CD4-positive, alpha-beta T cell treated with Interferon alpha-2 for 1 hour (primary cell): ENCODE results near the gene MROH8.
A peak's percentile ranks its signal among the peaks of the same experiment; 100 is the strongest.
"Not testable (repeated sequence)": the region's sequence is repeated elsewhere in the genome, so short reads cannot be mapped to it uniquely, and the experiment has no call there.

ENCODE experiments used
- DNase-seq, 2 donors: peaks; one replicate each; pipeline ENCODE4 v3.0.0-alpha.2; 2020 to 2022

MROH8 gene

DNA sequence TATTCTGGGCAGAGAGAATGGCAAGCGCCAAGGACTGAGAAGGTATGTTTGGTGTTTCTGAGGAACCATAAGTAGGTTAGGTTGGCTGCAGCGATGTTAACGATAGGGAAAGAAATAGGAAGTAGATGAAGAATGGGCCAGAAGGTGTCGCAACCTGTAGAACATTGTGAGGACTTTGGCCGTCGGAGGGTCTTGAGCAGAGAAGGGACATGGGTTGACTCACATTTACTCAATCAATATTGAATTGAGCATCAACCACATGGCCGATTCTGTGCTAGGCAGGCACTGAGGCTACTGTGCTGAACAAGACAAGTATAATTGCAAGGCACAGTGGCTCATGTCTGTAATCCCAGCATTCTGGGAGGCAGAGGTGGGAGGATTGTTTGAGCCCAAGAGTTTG lies 27.1 kb downstream of the MROH8 start:
- no peak for DNase-seq

GRCh38 chr20:37151529-37151928 lies 27.8 kb downstream of the MROH8 start:
- DNase-seq = no peak

- not testable (repeated sequence) for DNase-seq
Measured at GRCh38 chr20:37150864-37151263, 28.5 kb downstream of the MROH8 start.

DNA sequence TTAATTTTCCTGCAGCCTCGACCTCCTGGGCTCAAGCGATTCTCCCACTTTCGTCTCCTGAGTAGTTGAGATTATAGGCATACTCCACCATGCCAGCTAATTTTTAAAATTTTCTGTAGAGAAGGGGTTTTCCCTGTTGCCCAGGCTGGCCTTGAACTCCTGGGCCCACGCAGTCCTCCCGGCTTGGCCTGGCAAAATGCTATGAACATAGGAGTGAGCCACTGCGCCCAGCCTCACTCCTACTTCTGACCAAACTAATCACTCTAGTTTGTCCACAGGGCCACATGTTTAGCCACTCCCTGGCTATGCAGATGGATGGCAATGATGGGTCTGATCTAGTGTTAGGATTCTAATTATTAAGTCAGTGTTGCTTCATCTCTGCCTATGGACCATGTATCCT lies 32.1 kb downstream of the MROH8 start:
- DNase-seq = no peak

DNA sequence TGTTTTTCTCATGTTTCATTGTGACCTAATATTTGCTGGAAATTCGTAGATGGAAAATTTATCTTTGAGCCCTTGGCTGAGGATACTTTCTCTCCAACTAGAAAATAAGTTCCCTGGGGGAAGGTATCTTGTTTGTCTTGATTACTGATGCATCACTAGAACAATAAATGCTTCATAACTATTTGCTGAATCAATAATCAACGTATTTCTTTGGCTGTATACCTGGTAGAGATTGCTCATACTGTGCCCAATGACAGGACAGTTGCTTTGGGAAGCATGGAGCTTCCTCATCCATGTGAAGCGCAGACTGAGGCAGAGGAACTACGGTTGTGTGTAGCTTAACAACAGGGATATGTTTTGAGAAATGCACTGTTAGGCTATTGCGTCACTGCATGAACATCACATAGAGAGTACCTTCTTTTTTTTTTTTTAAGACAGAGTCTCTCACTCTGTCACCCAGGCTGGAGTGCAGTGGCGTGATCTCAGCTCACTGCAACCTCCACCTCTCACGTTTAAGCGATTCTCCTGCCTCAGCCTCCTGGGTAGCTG lies 34.4 kb downstream of the MROH8 start:
- no peak for DNase-seq

DNA sequence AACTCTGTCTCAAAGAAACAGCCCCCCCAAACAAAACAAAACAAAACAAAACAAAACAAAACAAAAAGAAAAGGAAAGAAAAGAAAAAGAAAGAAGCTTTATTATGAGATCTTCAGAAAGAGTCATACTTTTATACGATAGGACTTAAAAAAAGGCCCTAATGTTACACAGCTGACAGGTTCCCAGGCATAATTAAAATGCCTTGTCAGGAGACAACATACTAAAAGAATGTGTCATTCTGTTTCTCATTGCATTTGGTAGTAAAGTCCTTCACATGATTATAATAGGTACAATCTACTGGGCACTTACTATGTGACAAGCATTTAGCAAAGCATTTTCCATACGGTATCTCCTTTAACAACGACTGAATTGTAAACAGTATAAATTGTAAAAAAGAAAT lies 36.6 kb downstream of the MROH8 start:
- DNase-seq = no peak

DNA sequence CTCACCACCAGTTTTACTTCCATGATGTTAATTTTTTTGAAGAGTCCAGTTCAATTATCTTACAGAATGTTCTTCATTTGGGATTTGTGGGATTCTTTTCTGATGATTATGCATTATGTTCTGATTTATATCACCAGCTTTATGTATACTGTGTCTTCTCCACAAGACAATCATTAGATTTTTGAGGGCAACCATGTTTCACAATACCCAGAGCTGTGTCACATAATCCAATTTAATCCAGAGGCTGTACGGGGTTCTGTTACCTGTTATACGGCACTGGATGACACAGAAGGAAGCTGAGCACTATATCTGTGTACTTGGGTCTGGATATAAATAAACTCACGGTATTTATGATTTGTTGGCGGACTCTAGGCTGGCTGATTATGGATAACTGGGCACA lies 41.8 kb downstream of the MROH8 start:
- DNase-seq = no peak

DNA sequence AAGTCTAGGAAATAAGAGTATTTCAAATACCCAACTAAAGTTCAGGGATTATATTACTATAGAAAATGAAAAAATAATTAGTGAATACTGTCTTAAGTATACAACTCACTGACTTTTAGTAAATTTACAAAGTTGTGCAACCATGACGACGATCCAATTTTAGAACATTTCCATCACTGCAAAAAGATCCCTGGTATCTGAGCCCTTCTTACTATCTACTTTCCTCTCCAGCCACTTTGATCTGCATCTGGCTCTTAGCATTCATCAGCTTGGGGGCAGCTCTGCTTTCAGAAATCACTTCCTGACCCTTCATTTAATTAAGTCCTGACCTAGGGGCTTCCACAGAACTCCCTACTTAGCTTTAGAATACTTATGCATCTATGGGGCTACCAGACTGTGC lies 45.4 kb downstream of the MROH8 start:
- no peak for DNase-seq

DNA sequence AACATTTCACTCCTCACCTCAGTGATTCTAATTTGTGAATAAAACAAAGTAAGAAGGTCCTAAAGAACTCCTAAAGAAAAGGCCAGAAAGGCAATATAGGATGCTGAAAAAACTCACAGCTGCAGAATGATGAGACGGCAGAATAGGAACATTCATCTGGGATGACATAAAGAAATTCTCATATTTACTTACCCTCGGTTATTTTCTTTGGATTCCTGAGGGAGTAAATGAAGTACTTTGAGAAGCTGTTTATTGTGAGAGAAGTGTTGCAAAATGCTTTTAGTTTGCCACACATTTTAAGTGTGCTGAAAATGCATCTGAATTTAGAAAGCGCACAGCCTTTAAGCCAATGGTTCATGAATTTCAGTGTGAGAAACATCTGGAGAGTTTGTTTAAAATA lies 47.9 kb downstream of the MROH8 start:
- DNase-seq = no peak

- DNase-seq = no peak
Measured at GRCh38 chr20:37128803-37129202, 50.5 kb downstream of the MROH8 start.

- not testable (repeated sequence) for DNase-seq
Measured at GRCh38 chr20:37126290-37126689, 53.1 kb downstream of the MROH8 start.

- peak in 1 of 2 donors; percentile 44 for DNase-seq
Measured at GRCh38 chr20:37123441-37123840, 55.9 kb downstream of the MROH8 start.

DNA sequence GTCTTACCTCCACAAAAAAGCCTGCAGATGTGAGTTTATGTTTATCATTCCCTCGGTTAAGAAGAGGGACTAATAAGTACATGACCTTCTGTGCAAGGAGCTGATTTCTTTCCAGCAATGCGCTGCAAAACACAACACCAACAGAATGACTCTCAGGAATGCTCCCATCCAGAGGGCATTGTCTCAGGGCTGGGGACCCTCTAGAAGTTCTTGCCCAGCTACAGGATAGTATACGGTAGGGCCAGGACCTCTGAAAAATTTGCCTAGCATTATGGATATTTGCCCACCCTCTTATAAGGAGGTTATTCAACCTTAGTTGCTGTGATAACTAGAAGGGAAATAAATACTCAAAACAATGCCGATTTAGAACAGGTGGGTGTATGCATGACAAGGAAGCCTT lies 58.9 kb downstream of the MROH8 start:
- DNase-seq = no peak

DNA sequence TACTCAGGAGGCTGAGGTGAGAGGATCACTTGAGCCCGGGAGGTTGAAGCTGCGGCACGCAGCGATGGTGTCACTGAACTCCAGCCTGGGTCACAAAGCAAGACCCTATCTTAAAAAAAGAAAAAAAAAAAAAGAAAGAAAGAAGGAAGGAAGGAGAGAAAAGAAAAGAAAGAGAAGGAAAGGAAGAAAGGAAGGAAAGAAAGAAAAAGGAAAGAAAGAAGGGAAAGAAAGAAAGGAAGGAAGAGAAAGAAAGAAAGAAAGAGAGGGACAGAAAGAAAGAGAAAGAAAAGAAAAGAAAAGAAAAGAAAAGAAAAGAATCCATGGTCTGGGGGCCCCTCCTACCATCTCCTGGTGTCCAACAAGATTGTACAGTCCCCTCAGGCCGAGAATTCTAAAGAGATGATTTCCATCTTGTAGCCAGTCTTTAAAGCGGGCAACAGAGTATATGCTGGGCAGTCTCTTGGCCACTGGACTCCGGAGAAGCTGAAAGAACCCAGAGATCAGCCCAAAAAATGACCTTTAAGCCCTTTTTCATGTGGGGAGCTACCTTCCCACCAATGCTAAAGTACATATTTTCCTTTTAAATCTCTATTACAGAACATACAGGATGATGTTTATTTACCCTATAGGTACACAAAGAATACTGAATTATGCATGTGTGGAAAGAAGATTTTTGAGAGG lies 59.9 kb downstream of the MROH8 start:
- no peak for DNase-seq

GRCh38 chr20:37114012-37114411 lies 65.3 kb downstream of the MROH8 start:
- no peak for DNase-seq

DNA sequence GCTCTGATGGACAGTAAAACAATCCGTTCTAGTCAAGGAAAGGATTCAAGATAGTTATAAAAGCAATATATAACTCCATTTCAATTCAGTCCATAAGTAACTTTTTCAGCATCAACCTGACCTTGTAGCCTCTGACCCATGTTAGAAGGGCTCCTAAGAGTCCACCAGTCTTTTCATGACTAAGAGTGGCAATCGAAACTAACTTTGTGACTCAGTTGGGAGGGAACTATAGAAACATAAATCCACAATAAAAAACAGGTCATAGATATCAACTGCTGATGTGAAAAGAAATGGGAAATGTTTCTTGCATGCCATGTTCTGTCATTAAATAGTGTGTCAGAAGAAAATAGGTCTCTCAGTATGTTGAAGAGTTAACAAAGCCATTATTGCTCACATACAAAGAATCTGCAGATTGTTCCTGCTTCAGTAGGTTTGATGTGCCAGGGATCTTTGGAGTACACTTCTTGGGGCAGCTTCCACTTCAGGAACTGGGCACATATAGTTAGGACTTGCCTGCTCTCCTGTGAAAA lies 67.4 kb downstream of the MROH8 start:
- no peak for DNase-seq

DNA sequence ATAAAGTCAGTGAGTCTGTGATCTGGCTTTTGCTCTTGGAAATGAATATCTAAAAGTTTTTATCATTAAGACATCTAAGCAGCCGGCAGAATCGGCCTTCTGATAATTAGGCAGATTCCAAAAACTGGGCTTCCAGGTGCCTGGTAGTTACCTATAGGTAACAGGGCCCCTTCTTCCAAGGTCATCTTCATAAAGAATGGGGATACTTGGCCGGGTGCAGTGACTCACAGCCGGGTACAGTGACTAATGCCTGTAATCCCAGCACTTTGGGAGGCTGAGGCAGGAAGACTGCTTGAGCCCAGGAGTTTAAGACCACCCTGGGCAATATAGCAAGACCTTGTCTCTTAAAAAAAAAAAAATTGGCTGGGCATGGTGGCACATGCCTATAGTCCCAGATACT lies 70.7 kb downstream of the MROH8 start:
- DNase-seq = no peak

DNA sequence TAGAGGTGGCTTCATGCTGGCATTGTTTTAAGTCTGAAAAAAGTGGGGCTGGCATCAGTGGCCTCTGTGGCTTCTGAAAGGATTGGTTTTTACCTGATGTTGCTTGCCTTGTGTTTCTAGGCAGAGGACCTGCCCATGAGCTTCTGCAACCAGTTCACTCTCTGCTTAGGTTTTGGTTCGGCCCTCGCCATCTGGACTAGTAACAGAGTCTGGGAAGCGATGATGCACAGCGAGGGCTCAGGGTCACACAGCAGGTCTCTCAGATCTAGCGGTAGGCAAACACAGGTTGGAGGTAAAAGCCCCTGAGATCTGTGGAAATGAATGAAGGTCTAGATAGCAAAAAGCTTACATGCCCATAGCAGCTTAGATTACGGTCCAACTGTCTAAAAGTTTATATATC lies 76.8 kb downstream of the MROH8 start:
- no peak for DNase-seq

DNA sequence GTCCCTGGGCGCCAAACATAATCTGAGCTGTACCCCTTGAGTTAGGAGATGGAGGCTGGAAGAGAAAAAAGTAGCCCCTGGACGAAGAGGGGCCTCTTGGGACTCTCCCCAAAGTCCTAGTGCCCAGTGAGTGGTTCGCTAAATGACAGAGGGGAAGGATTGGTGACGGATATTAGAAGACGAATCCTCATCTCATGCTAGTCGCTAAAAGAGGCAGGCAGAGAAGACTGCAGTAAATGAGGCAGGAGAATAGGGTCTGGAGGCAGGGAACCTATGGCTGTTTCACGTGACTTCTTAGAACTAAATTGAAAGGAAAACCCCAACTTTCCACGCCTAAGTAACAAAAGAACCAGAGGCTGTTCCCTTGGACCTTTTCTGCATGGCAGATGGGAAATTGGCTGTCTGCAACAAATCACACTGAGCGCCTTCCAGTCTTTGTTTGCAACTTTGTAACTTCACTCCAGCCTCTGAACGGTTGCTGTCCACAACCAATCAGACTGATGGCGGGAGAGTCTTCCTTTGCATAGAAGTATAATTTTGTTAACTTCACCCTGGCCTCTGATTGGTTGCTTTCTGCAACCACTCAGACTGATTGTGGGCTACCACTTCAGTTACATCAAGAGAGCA lies 82.8 kb downstream of the MROH8 start:
- DNase-seq = no peak

DNA sequence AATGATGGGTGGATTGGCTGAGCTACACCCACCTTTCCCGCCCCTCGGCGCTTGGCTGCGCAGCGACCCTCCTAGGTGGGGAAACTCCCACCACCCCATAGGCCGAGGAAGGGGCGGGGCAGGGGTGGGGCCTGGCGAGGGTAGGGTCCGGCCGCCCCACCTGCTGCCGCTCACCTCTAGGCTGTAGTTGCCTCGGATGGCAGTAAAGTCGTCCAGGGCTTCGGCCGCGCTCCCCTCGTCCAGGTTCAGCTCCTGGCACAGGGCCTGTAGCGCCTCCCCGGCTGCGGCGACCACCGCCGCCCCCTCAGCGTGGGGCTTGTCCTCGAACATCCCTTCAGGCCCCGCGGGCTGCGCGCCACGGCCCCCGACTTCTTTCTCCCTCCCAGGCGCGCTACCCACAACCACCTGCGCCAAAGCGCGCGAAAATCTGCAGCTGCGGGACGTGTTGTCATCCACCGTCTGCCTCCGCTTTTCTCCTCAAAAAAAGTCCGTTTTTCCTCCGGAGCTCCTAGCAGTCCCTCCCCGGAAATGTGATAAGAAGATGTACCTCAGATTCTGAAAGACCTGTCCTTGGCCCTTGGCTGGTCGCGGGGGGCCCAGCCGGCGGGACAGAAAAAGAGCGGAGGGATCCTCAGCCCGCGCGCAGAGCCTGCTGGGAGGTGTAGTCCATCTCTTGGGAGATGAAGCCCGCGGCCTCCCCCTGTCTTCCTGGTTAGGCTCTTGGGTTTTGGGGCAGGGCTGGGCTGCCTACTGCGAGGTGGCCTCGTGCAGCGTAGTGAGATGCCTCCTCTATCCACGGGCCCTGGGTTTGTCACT lies 83.5 kb downstream of the MROH8 start, which contains the start of gene RBL1:
Gene RBL1 (minus strand): TSS at position 399 of the 816 bp plus-strand sequence. CDS start 69 bp downstream, at position 330.
- peak; percentile 85 to 90 for DNase-seq

DNA sequence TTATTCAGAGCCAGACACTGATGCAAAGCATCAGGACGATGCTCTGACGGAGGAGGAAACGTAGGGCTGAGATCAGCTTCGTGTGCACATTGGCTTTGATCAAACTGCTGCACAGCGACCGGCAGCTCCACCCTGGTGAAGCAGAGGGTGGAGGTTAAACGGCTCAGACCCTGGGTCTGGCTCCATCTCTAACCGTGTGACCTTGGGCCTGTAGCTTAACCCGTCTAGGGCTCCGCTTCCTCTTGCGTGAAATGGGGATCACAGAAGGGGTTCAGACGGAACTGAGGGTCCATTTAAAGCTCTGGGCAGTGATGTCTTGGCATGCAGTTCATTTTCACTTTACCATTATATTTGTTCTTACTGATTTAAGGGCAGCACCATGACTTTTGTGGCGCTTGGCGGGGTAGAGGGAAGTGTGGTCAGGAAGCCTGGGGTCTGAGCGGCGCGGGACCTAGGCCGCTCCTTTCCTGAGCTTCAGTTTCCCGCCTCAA lies 84.2 kb downstream of the MROH8 start:
- peak; percentile 36 to 65 for DNase-seq

DNA sequence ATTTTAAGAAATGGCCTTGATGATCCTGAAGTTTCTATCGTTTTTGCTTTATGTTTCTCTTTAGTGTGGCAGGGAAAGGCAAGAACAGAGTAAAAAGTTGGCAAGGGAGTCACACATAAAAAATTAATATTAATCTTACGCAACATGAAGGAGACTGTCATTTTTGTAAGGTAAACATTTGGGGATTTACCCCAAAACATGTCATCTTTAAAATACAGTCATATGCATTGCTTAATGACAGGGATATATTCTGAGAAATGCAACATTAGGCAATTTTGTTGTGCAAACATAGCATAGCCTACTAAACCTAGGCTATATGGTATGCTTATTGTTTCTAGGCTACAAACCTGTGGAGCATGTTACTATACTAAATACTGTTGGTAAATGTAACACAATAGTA lies 88.9 kb downstream of the MROH8 start:
- DNase-seq = no peak

DNA sequence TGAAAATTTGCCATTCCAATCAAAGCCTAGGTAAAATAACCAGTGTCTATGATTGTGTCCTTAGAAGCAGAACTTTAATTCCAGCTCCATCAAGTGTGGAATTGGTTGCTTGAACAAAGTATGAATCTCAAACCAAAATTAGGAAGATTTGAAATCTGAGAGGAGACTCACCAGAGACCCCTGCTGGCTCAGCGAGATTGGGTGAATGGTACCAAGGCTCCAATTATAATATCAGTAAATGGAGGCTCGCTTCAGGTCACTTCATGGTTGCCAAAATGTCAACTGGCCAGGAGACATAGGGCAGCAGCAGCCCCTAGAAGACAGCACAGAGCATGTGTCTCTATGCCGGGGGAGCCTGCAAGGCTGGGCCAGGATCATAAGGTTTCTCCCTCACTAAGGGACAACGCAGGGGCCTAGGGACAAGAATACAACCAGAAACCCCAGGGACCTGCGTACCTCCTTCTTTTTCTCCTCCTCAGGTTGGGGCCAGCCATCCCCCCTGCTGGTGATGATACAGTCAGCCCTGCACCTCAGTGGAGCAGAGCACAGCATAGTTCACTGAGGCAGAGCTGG lies 97.5 kb downstream of the MROH8 start:
- peak; percentile 34 to 62 for DNase-seq
